CD14-positive monocyte (primary cell): ENCODE results near the gene PIP4K2A. TPM values are rescaled to one million over a fixed set of nuclear protein-coding genes. Genes with fewer than 3 reads are reported as not detected.

Source experiments
- DNase-seq, 3 donors: peaks; one replicate each; pipeline ENCODE4 v3.0.0-alpha.2; 2011 to 2022
- H2AFZ ChIP-seq: 2 replicates; pipeline ENCODE4 v1.6.0; 2012; ENCODE audit warnings: mild to moderate bottlenecking, low read depth, low read length, inconsistent platforms; ENCODE audit not compliant: insufficient read depth, poor library complexity, severe bottlenecking
- H3K27ac ChIP-seq, 2 donors: 1 replicate in 1 of 2; 2 replicates in 1 of 2; pipeline ENCODE4 v1.5.1; 2012 to 2013; ENCODE audit warnings: low read length in 2 of 2, control low read depth in 1 of 2, inconsistent platforms in 1 of 2, low read depth in 1 of 2, mild to moderate bottlenecking in 1 of 2
- H3K27me3 ChIP-seq, 2 donors: one replicate each; pipeline versions ENCODE4 v1.6.0 to v1.6.1; 2011 to 2013; ENCODE audit warnings: low read length in 2 of 2; ENCODE audit not compliant: control insufficient read depth in 2 of 2, insufficient read depth in 2 of 2
- H3K36me3 ChIP-seq, 2 donors: replicated peaks in 1 of 2; 1 replicate in 1 of 2; 2 replicates in 1 of 2; pipeline versions ENCODE4 v1.5.1 to v1.6.1; 2012 to 2013; ENCODE audit warnings: low read length in 2 of 2, control low read depth in 1 of 2, inconsistent platforms in 1 of 2, mild to moderate bottlenecking in 1 of 2; ENCODE audit not compliant: insufficient read depth in 2 of 2, control insufficient read depth in 1 of 2
- H3K4me1 ChIP-seq, 2 donors: 1 replicate in 1 of 2; 2 replicates in 1 of 2; pipeline versions ENCODE4 v1.5.1 to v1.6.1; 2012 to 2013; ENCODE audit warnings: low read length in 2 of 2, control low read depth in 1 of 2, inconsistent platforms in 1 of 2, mild to moderate bottlenecking in 1 of 2, moderate library complexity in 1 of 2; ENCODE audit not compliant: insufficient read depth in 2 of 2, control insufficient read depth in 1 of 2
- H3K4me2 ChIP-seq: replicated peaks from 2 replicates; pipeline ENCODE3; 2012; ENCODE audit warnings: low read length, moderate library complexity, mild to moderate bottlenecking; ENCODE audit not compliant: poor library complexity, severe bottlenecking; ENCODE audit errors: extremely low read depth
- H3K4me3 ChIP-seq, 3 experiments: fragments of 200-600 bp in 1 of 3; sonication (generic) in 1 of 3; replicated peaks in 1 of 3; 1 replicate in 2 of 3; 2 replicates in 1 of 3; pipeline ENCODE4 v1.5.1; 2011 to 2013; ENCODE audit warnings: low read length in 3 of 3, mild to moderate bottlenecking in 3 of 3, control low read depth in 2 of 3, low read depth in 2 of 3, inconsistent platforms in 1 of 3, moderate library complexity in 1 of 3
- H3K79me2 ChIP-seq: 2 replicates; pipeline ENCODE4 v1.6.0; 2012; ENCODE audit warnings: mild to moderate bottlenecking, control low read depth, inconsistent platforms, low read length, moderate library complexity; ENCODE audit not compliant: insufficient read depth
- H3K9ac ChIP-seq: 2 replicates; pipeline ENCODE4 v1.6.0; 2017; ENCODE audit warnings: low read length, mild to moderate bottlenecking; ENCODE audit not compliant: insufficient read depth, poor library complexity, severe bottlenecking
- H3K9me3 ChIP-seq, 2 donors: replicated peaks in 1 of 2; 1 replicate in 1 of 2; 2 replicates in 1 of 2; pipeline versions ENCODE4 v1.5.1 to v1.6.1; 2012 to 2013; ENCODE audit warnings: low read length in 2 of 2, control low read depth in 1 of 2; ENCODE audit not compliant: control insufficient read depth in 1 of 2, insufficient read depth in 1 of 2
- H4K20me1 ChIP-seq: 2 replicates; pipeline ENCODE4 v1.6.0; 2012; ENCODE audit warnings: mild to moderate bottlenecking, low read length, control low read depth, moderate library complexity; ENCODE audit not compliant: insufficient read depth
- H3K27ac Mint-ChIP-seq, 7 donors: one replicate each; pipeline ENCODE4 v1.8.0; 2020; ENCODE audit warnings: mild to moderate bottlenecking in 7 of 7, mixed read lengths in 7 of 7, moderate library complexity in 6 of 7, inconsistent platforms in 2 of 7
- H3K27me3 Mint-ChIP-seq, 3 donors: one replicate each; pipeline ENCODE4 v1.8.0; 2021 to 2022; ENCODE audit warnings: low read depth in 3 of 3, mild to moderate bottlenecking in 3 of 3, mixed read lengths in 3 of 3, moderate library complexity in 3 of 3, inconsistent platforms in 1 of 3
- H3K36me3 Mint-ChIP-seq, 2 donors: one replicate each; pipeline ENCODE4 v1.8.0; 2020; ENCODE audit warnings: mixed read lengths in 2 of 2, inconsistent platforms in 1 of 2, mild to moderate bottlenecking in 1 of 2
- H3K4me1 Mint-ChIP-seq: one replicate; pipeline ENCODE4 v1.8.0; 2020; ENCODE audit warnings: mild to moderate bottlenecking, mixed read lengths
- H3K4me3 Mint-ChIP-seq, 2 donors: one replicate each; pipeline ENCODE4 v1.8.0; 2020; ENCODE audit warnings: mild to moderate bottlenecking in 2 of 2, mixed read lengths in 2 of 2, moderate library complexity in 1 of 2
- H3K9me3 Mint-ChIP-seq, 7 donors: one replicate each; pipeline ENCODE4 v1.8.0; 2020 to 2022; ENCODE audit warnings: mixed read lengths in 7 of 7, mild to moderate bottlenecking in 6 of 7, moderate library complexity in 6 of 7, inconsistent platforms in 2 of 7
- WGBS: methylation state at CpG from one replicate; pipeline ENCODE4 v1.1.5; 2013; ENCODE audit warnings: missing lambda C conversion rate; ENCODE audit not compliant: insufficient coverage; 5-methylcytosine and 5-hydroxymethylcytosine counted together
- intact Hi-C, 2 donors: fragments of 100-400 bp; cut with micrococcal nuclease; formaldehyde crosslinking; loops; one replicate each; pipeline versions ENCODE4 v1.15.0 to v1.15.1; 2023
- polyA plus RNA-seq, 3 donors: library from polyadenylated mRNA; depleted of rRNA in 1 of 3; unstranded in 2 of 3; stranded (reverse) in 1 of 3; fragments of 300-500 nt in 2 of 3; fragments of >200 nt in 1 of 3; fragmentation: Illumina TruSeq in 2 of 3; gene quantifications; 1 replicate in 2 of 3; 2 replicates in 1 of 3; pipeline ENCODE4 v1.2.3, GENCODE V29; 2012 to 2021
- TF ChIP-seq, protein P1 (sequence below): fragments of 200-600 bp; IDR thresholded peaks from one replicate; pipeline ENCODE4 v1.8.0; 2022; ENCODE audit warnings: antibody characterized with exemption, mild to moderate bottlenecking

Gene PIP4K2A
- polyA plus RNA-seq, 3 donors, result 9.7 to 33.7 (median 16.6) TPM

DNA sequence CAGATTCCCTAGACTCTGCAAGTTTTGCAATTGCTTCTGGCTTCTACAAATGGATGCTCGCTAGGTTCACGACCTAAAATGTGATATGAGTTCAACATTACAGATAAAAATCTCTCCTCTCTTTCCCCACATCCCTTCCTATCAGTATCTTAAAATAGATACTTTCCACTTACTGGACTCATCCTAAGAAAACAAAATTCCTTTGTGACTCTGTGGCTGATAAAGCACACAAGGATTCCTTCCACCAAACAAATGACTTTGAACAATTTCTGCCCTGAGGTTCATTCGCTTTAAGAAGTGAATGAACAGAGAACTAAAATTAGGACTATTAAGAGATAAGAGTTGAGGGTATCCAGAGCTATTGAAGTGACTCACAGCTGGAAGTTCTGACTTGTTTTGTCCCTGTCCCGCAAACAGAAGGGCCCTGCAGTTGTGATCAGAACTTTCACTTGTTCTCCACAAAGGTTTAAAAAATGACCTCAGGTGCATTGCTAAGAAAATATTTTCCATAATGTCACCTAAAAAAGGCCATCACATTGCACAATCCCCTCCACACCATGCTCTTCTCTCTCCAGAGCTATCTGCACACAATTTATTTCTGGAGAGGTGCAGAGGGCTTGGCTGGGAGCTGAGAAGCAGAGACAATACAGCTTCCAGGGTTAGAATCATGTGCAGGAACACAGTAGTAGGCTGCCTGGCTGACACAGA is 96.1 kb downstream of the PIP4K2A start:
- no peaks in the 10 kb centered on the region for H3K27me3 ChIP-seq
- H3K4me3 Mint-ChIP-seq, result no peak overlapping the region
- H3K27ac ChIP-seq, result peak overlapping the region in 1 of 2 donors; percentile 28
- H3K4me1 ChIP-seq, result peaks cover 18 to 26% of the 10 kb centered on the region in 2 donors
- no peak for DNase-seq
- no peaks in the 10 kb centered on the region for H3K9me3 ChIP-seq
- intact Hi-C loops, result no loop called here
- H2AFZ ChIP-seq, result no peak overlapping the region
- H3K36me3 Mint-ChIP-seq, result peaks cover 6 to 14% of the 10 kb centered on the region in 2 donors
- peaks cover 46% of the 10 kb centered on the region for H3K4me1 Mint-ChIP-seq
- TF ChIP-seq, protein P1, sequence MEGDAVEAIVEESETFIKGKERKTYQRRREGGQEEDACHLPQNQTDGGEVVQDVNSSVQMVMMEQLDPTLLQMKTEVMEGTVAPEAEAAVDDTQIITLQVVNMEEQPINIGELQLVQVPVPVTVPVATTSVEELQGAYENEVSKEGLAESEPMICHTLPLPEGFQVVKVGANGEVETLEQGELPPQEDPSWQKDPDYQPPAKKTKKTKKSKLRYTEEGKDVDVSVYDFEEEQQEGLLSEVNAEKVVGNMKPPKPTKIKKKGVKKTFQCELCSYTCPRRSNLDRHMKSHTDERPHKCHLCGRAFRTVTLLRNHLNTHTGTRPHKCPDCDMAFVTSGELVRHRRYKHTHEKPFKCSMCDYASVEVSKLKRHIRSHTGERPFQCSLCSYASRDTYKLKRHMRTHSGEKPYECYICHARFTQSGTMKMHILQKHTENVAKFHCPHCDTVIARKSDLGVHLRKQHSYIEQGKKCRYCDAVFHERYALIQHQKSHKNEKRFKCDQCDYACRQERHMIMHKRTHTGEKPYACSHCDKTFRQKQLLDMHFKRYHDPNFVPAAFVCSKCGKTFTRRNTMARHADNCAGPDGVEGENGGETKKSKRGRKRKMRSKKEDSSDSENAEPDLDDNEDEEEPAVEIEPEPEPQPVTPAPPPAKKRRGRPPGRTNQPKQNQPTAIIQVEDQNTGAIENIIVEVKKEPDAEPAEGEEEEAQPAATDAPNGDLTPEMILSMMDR, result no peak
- H4K20me1 ChIP-seq, result peaks cover 70% of the 10 kb centered on the region
- H3K4me2 ChIP-seq, result no peak overlapping the region
- H3K36me3 ChIP-seq, result peaks cover 0 to 9% of the 10 kb centered on the region in 2 donors
- peak overlapping the region in 1 of 7 donors; percentile 4 for H3K27ac Mint-ChIP-seq
- peaks cover 0 to 1% (median 0%) of the 10 kb centered on the region in 3 donors for H3K27me3 Mint-ChIP-seq
- H3K9ac ChIP-seq, result no peak overlapping the region
- no peaks in the 10 kb centered on the region for H3K9me3 Mint-ChIP-seq
- H3K79me2 ChIP-seq, result peaks cover 100% of the 10 kb centered on the region
- no peak overlapping the region for H3K4me3 ChIP-seq
- 77% methylated on average over 4 of the region's 4 CpGs for WGBS

GRCh38 chr10:22617516-22617915 is 96.9 kb downstream of the PIP4K2A start:
- Histone ChIP-seq H3K4me2 (no peak overlapping the region), H3K4me3 (no peak overlapping the region), H4K20me1 (peaks cover 63% of the 10 kb centered on the region), H3K79me2 (peaks cover 100% of the 10 kb centered on the region), H3K9me3 (no peaks in the 10 kb centered on the region), H2AFZ (no peak overlapping the region), H3K9ac (no peak overlapping the region), H3K4me1 (peaks cover 18 to 26% of the 10 kb centered on the region in 2 donors), H3K36me3 (peaks cover 0 to 10% of the 10 kb centered on the region in 2 donors), H3K27ac (peak overlapping the region in 1 of 2 donors; percentile 28), H3K27me3 (no peaks in the 10 kb centered on the region)
- Mint-ChIP-seq H3K4me1 (peaks cover 53% of the 10 kb centered on the region), H3K4me3 (no peak overlapping the region), H3K36me3 (peaks cover 13 to 21% of the 10 kb centered on the region in 2 donors), H3K27ac (peak overlapping the region in 5 of 7 donors; percentile 30 to 70 (median 51)), H3K27me3 (peaks cover 0 to 1% (median 0%) of the 10 kb centered on the region in 3 donors), H3K9me3 (no peaks in the 10 kb centered on the region)
- TF ChIP-seq, protein P1, result no peak
- no peak for DNase-seq
- no CpG with 5 or more reads among the region's 3 CpGs for WGBS
- intact Hi-C loops, result no loop called here
